Panc1 (cell line): ENCODE data around the gene WAPL. TPM values are rescaled to one million over a fixed set of nuclear protein-coding genes. Genes with fewer than 3 reads are reported as not detected.

Source experiments
- ATAC-seq: fragments of 200-7000 bp; cut with Tn5 transposase; 2 replicates; pipeline ENCODE4 v1.9.1; 2020; ENCODE audit warnings: mild to moderate bottlenecking, moderate library complexity
- BruUV-seq: library from RNA; stranded (reverse); fragments of 400-500 nt; replicated peaks from 2 replicates; lab custom pipeline; 2021; lab: Mats Ljungman, UMichigan
- CTCF ChIA-PET: fragments of 300-600 bp; sonication (Branson Sonifier 250); formaldehyde crosslinking; loops from one replicate; lab custom pipeline; 2022; ENCODE audit warnings: antibody characterized with exemption; lab: Charles Lee
- POLR2A ChIA-PET: fragments of 300-600 bp; sonication (Branson Sonifier 250); formaldehyde crosslinking; loops from one replicate; lab custom pipeline; 2022; ENCODE audit warnings: antibody characterized with exemption; lab: Charles Lee
- DNase-seq: peaks from one replicate; pipeline ENCODE4 v3.0.0-alpha.2; 2010; ENCODE audit warnings: low read depth, low spot score
- H3K27ac ChIP-seq: 2 replicates; pipeline ENCODE4 v1.5.1; 2011; ENCODE audit warnings: mild to moderate bottlenecking, low read length, inconsistent platforms
- H3K27me3 ChIP-seq: fragments of 200-500 bp; sonication (Bioruptor generic); 2 replicates; pipeline ENCODE4 v1.6.0; 2014; ENCODE audit warnings: low read length, inconsistent platforms; ENCODE audit not compliant: control insufficient read depth, insufficient read depth
- H3K36me3 ChIP-seq: fragments of 200-500 bp; sonication (Bioruptor generic); 2 replicates; pipeline ENCODE4 v1.5.1; 2014; ENCODE audit warnings: inconsistent platforms, mild to moderate bottlenecking, low read length, moderate library complexity; ENCODE audit not compliant: control insufficient read depth, insufficient read depth
- H3K4me1 ChIP-seq: 2 replicates; pipeline ENCODE4 v1.5.1; 2011; ENCODE audit warnings: inconsistent platforms, mild to moderate bottlenecking, low read length, moderate library complexity; ENCODE audit not compliant: control insufficient read depth, insufficient read depth
- H3K4me3 ChIP-seq, 2 experiments: 2 replicates each; pipeline ENCODE4 v1.5.1; 2011 to 2012; ENCODE audit warnings: low read depth in 2 of 2, low read length in 2 of 2, mild to moderate bottlenecking in 2 of 2, inconsistent platforms in 1 of 2, moderate library complexity in 1 of 2
- H3K9me3 ChIP-seq: fragments of 200-500 bp; sonication (Bioruptor generic); 2 replicates; pipeline ENCODE4 v1.5.1; 2014; ENCODE audit warnings: low read depth, mild to moderate bottlenecking, inconsistent platforms, low read length, moderate library complexity; ENCODE audit not compliant: control insufficient read depth, insufficient read depth
- POLR2AphosphoS5 ChIP-seq: IDR thresholded peaks from 2 replicates; pipeline ENCODE4 v1.6.1; 2012; ENCODE audit warnings: mild to moderate bottlenecking, low read depth, low read length, moderate library complexity
- SIN3A ChIP-seq: IDR thresholded peaks from 2 replicates; pipeline ENCODE4 v1.6.1; 2012; ENCODE audit warnings: low read depth, mild to moderate bottlenecking, low read length, moderate library complexity, borderline replicate concordance; ENCODE audit not compliant: insufficient read depth
- TCF7L2 ChIP-seq: IDR thresholded peaks from 2 replicates; pipeline ENCODE4 v1.6.1; 2011; ENCODE audit warnings: mild to moderate bottlenecking, low read depth, low read length, inconsistent platforms
- in situ Hi-C: cut with HindIII; loops from 2 replicates; pipeline ENCODE4 v1.10.0; 2016; ENCODE audit warnings: low sequenced_read_pairs, low pct_unique_long_range_greater_than_20kb
- intact Hi-C: fragments of 100-400 bp; cut with micrococcal nuclease; formaldehyde crosslinking; loops from one replicate; pipeline ENCODE4 v1.10.0; 2022; ENCODE audit not compliant: unreplicated experiment
- total RNA-seq: library from RNA; stranded (reverse); gene quantifications from one replicate; pipeline ENCODE4 v1.2.1, GENCODE V29; 2021; ENCODE audit not compliant: unreplicated experiment
- TF ChIP-seq, protein P1 (sequence below), 2 experiments: IDR thresholded peaks; 2 replicates each; pipeline ENCODE4 v1.6.1; 2011 to 2012; ENCODE audit warnings: low read depth in 2 of 2, control low read depth in 1 of 2, low read length in 1 of 2, mild to moderate bottlenecking in 1 of 2, moderate library complexity in 1 of 2; ENCODE audit not compliant: insufficient read depth in 1 of 2
- TF ChIP-seq, protein P2 (sequence below): fragments of 450-650 bp; IDR thresholded peaks from 2 replicates; pipeline ENCODE4 v1.5.1; 2017; ENCODE audit warnings: mild to moderate bottlenecking

WAPL gene
- total RNA-seq, 1 experiment from 2014 or later: 56.2 TPM

- BruUV-seq: no TSS peak
- Histone ChIP-seq H3K9me3 (no peaks in the 10 kb centered on the region), H3K27ac (no peak overlapping the region), H3K4me3 (no peak overlapping the region), H3K36me3 (peaks cover 12% of the 10 kb centered on the region), H3K27me3 (no peaks in the 10 kb centered on the region), H3K4me1 (no peaks in the 10 kb centered on the region)
- intact Hi-C loops: no loop called here
- ChIA-PET CTCF (interaction anchor here (0.6 kb wide), 2 partner anchors 29 to 105 kb away, joined by 3 to 5 read pairs; no protein-coding TSS in a partner anchor), POLR2A (no interaction called here)
- no peak for ATAC-seq
- DNase-seq: no peak
- in situ Hi-C loops: no loop called here
- no peak for TF ChIP-seq TCF7L2
- TF ChIP-seq, protein P1, sequence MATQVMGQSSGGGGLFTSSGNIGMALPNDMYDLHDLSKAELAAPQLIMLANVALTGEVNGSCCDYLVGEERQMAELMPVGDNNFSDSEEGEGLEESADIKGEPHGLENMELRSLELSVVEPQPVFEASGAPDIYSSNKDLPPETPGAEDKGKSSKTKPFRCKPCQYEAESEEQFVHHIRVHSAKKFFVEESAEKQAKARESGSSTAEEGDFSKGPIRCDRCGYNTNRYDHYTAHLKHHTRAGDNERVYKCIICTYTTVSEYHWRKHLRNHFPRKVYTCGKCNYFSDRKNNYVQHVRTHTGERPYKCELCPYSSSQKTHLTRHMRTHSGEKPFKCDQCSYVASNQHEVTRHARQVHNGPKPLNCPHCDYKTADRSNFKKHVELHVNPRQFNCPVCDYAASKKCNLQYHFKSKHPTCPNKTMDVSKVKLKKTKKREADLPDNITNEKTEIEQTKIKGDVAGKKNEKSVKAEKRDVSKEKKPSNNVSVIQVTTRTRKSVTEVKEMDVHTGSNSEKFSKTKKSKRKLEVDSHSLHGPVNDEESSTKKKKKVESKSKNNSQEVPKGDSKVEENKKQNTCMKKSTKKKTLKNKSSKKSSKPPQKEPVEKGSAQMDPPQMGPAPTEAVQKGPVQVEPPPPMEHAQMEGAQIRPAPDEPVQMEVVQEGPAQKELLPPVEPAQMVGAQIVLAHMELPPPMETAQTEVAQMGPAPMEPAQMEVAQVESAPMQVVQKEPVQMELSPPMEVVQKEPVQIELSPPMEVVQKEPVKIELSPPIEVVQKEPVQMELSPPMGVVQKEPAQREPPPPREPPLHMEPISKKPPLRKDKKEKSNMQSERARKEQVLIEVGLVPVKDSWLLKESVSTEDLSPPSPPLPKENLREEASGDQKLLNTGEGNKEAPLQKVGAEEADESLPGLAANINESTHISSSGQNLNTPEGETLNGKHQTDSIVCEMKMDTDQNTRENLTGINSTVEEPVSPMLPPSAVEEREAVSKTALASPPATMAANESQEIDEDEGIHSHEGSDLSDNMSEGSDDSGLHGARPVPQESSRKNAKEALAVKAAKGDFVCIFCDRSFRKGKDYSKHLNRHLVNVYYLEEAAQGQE (IDR thresholded peaks at IDR 0.05; ENCODE audit: insufficient read depth in 1 of 2, low read depth in 2 of 2, low read length in 1 of 2): no peak
- TF ChIP-seq POLR2AphosphoS5: no peak
- TF ChIP-seq SIN3A: no peak
- TF ChIP-seq, protein P2, sequence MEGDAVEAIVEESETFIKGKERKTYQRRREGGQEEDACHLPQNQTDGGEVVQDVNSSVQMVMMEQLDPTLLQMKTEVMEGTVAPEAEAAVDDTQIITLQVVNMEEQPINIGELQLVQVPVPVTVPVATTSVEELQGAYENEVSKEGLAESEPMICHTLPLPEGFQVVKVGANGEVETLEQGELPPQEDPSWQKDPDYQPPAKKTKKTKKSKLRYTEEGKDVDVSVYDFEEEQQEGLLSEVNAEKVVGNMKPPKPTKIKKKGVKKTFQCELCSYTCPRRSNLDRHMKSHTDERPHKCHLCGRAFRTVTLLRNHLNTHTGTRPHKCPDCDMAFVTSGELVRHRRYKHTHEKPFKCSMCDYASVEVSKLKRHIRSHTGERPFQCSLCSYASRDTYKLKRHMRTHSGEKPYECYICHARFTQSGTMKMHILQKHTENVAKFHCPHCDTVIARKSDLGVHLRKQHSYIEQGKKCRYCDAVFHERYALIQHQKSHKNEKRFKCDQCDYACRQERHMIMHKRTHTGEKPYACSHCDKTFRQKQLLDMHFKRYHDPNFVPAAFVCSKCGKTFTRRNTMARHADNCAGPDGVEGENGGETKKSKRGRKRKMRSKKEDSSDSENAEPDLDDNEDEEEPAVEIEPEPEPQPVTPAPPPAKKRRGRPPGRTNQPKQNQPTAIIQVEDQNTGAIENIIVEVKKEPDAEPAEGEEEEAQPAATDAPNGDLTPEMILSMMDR: no peak
These were observed 41.0 kb downstream of the WAPL start for GRCh38 chr10:86480571-86480970.

- ATAC-seq (no peak), DNase-seq (no peak)
- Histone ChIP-seq H3K4me1 (no peaks in the 10 kb centered on the region), H3K36me3 (peaks cover 37% of the 10 kb centered on the region), H3K27ac (no peak overlapping the region), H3K27me3 (no peaks in the 10 kb centered on the region), H3K4me3 (no peak overlapping the region), H3K9me3 (no peaks in the 10 kb centered on the region)
- in situ Hi-C loops (no loop called here), intact Hi-C loops (no loop called here)
- CTCF ChIA-PET: interaction anchor here (0.6 kb wide), 1 partner anchor 68 kb away, joined by 5 read pairs; no protein-coding TSS in a partner anchor
- no TSS peak for BruUV-seq
- POLR2A ChIA-PET: interaction anchor here (0.6 kb wide), 1 partner anchor 496 kb away, joined by 3 read pairs; the partner anchor contains the start of gene ADIRF
- no peak for TF ChIP-seq POLR2AphosphoS5
- TF ChIP-seq, protein P2: no peak
These were observed 49.5 kb downstream of the WAPL start for GRCh38 chr10:86472061-86472460.
